AG04450 (cell line): Measurements from ENCODE around the gene REP15. TPM values are rescaled to one million over a fixed set of nuclear protein-coding genes. Genes with fewer than 3 reads are reported as not detected.
A peak's percentile ranks its signal among the peaks of the same experiment; 100 is the strongest.

Source experiments
- CTCF ChIA-PET: fragments of 300-600, 350-600 bp; formaldehyde crosslinking; extraction: SDS; loops from one replicate; lab custom pipeline; 2022; ENCODE audit warnings: antibody characterized with exemption, inconsistent platforms; lab: Charles Lee
- POLR2A ChIA-PET: fragments of 350-600 bp; formaldehyde crosslinking; extraction: SDS; loops from one replicate; lab custom pipeline; 2021; ENCODE audit warnings: antibody characterized with exemption, inconsistent platforms; lab: Yijun Ruan, JAX
- DNase-seq: peaks from one replicate; pipeline ENCODE4 v3.0.0-alpha.2; 2011; ENCODE audit warnings: low read depth, low spot score
- H3K27ac ChIP-seq: one replicate; pipeline ENCODE4 v1.5.1; 2012; ENCODE audit warnings: low read depth, low read length, control low read depth
- H3K27me3 ChIP-seq: one replicate; pipeline ENCODE4 v1.6.0; 2012; ENCODE audit warnings: low read length; ENCODE audit not compliant: control insufficient read depth, insufficient read depth
- H3K4me3 ChIP-seq: 2 replicates; pipeline ENCODE4 v1.5.1; 2011; ENCODE audit warnings: mild to moderate bottlenecking, low read depth, low read length, control low read depth
- H3K9me3 ChIP-seq: 2 replicates; pipeline ENCODE4 v1.5.1; 2012; ENCODE audit warnings: low read length; ENCODE audit not compliant: control insufficient read depth, insufficient read depth
- polyA plus RNA-seq: library from polyadenylated mRNA; depleted of rRNA; stranded (reverse); fragments of >200 nt; gene quantifications from 2 replicates; pipeline ENCODE4 v1.2.3, GENCODE V29; 2011
- TF ChIP-seq, protein P1 (sequence below): IDR thresholded peaks from 2 replicates; pipeline ENCODE4 v1.5.1; 2011; ENCODE audit warnings: low read depth, low read length, control low read depth, inconsistent platforms

REP15 gene
- polyA plus RNA-seq, 1 experiment = 0.78 TPM

DNA sequence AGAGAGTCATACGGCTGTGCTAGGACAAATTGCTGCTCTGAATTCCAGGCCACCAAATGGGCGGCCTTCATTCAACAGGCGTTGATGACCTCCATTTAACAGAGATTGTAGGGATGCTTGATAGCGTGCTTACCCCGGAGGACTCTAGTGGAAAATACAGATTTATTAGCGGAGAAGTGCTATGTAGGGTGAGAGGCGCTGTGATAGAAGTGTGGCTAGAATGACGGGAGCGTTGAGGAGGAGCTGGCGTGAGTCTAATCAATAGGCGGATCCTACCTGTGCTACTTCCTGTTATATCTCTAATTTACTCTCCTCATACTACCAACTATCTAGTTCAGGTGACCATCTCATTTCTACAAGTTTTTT is 15.1 kb downstream of the REP15 start:
- Histone ChIP-seq H3K9me3 (no peaks in the 10 kb centered on the region; the same call in 1 of the 2 replicates), H3K27ac (peak overlapping the region; percentile 84), H3K27me3 (no peaks in the 10 kb centered on the region), H3K4me3 (peak overlapping the region; percentile 99)
- ChIA-PET CTCF (no interaction called here), POLR2A (interaction anchor here (0.6 kb wide), 1 partner anchor 1349 kb away, joined by 3 read pairs; no protein-coding TSS in a partner anchor)
- TF ChIP-seq, protein P1, sequence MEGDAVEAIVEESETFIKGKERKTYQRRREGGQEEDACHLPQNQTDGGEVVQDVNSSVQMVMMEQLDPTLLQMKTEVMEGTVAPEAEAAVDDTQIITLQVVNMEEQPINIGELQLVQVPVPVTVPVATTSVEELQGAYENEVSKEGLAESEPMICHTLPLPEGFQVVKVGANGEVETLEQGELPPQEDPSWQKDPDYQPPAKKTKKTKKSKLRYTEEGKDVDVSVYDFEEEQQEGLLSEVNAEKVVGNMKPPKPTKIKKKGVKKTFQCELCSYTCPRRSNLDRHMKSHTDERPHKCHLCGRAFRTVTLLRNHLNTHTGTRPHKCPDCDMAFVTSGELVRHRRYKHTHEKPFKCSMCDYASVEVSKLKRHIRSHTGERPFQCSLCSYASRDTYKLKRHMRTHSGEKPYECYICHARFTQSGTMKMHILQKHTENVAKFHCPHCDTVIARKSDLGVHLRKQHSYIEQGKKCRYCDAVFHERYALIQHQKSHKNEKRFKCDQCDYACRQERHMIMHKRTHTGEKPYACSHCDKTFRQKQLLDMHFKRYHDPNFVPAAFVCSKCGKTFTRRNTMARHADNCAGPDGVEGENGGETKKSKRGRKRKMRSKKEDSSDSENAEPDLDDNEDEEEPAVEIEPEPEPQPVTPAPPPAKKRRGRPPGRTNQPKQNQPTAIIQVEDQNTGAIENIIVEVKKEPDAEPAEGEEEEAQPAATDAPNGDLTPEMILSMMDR = no peak
- no peak for DNase-seq

DNA sequence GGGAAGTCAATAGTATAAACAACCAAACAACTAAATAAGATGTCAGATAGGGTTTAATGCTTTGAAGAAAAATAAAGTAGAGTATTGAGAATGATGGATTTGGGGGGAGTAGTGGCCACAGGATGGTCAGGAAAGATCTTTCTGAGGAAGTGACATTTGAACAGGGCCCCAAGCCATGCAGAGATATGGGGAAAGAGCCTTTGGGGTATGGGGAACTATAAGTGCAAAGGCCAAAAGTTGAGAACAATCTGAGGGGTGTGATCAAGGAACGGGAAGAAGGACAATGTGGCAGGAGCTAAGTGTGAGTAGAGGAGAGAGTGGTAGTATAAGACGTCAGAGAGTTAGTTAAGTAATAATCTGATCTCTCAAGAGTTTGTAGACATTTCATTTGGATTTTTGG is 15.7 kb downstream of the REP15 start:
- DNase-seq = no peak
- Histone ChIP-seq H3K9me3 (no peaks in the 10 kb centered on the region; the same call in 1 of the 2 replicates), H3K4me3 (peak overlapping the region; percentile 99; the same call in 1 of the 2 replicates), H3K27ac (no peak overlapping the region), H3K27me3 (no peaks in the 10 kb centered on the region)
- TF ChIP-seq, protein P1 = no peak
- CTCF ChIA-PET = no interaction called here
- POLR2A ChIA-PET = no interaction called here

DNA sequence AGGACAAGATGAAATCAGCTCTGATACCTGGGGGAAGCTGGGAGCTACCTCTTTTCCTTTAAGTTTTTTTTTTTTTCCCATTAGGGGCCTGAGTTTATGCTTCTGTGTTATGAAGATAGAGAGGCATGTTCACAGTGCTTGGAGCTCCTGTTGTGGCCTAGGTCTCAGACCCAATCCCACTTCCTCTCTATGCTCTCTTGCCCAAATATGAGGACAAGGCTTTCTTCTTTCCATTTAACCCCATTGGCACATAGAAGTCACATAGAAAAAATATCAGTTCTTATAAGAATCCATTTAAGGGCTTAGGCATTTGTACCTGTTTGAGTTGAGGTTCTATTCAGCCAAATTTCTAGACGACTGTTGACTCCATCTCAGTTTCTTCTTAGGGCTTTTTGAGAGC is 27.0 kb downstream of the REP15 start:
- Histone ChIP-seq H3K9me3 (no peaks in the 10 kb centered on the region), H3K27ac (no peak overlapping the region), H3K27me3 (no peaks in the 10 kb centered on the region), H3K4me3 (no peak overlapping the region)
- POLR2A ChIA-PET = no interaction called here
- no peak for DNase-seq
- TF ChIP-seq, protein P1 = no peak
- CTCF ChIA-PET = interaction anchor here (1.3 kb wide), 1 partner anchor 10 kb away, joined by 8 read pairs; no protein-coding TSS in a partner anchor

DNA sequence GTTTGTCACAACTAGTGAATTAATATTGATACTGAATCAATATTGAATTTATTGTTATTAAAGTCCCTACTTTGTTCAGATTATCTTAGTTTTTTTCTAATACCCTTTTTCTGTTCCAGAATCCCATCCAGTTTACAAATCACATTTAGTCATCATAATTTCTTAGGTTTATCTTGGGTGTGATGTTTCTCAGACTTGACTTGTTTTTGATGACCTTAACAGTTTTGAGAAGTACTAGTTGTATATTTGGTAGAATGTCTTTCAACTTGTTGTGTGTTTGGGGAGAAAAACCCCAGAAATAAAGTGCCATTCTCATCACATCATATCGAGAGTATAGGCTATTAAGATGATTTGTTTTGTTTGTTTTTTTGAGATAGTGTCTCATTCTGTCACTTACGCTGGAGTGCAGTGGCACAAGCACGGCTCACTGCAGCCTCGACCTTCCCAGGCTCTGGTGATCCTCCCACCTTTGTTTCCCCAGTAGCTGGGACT is 33.9 kb downstream of the REP15 start:
- TF ChIP-seq, protein P1 = no peak
- ChIA-PET POLR2A (no interaction called here), CTCF (interaction anchor here (1.2 kb wide), 1 partner anchor 91 kb away, joined by 3 read pairs; no protein-coding TSS in a partner anchor)
- no peak for DNase-seq
- Histone ChIP-seq H3K27ac (no peak overlapping the region), H3K4me3 (no peak overlapping the region), H3K9me3 (no peaks in the 10 kb centered on the region), H3K27me3 (no peaks in the 10 kb centered on the region)

DNA sequence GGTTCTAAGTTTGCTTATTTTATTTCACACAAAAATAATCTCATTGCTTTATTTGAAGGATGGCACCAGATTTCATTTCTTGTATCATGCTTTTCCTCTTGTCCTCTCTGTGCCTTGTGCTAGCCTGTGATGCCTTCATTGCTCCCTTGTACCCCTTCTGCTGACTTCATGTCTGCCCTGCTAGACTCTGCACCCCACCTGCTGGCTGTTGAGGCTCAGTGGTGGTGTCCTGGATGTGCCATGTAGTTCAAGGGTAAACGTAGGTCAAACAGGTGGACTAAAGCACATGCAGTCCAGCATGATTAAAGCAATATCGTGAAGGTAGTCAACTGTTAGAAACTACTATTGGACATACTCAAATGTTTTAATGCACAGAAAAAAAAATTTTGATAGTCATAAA is 36.0 kb downstream of the REP15 start:
- no peaks in the 10 kb centered on the region for H3K27me3 ChIP-seq
- DNase-seq = no peak
- no peak overlapping the region for H3K27ac ChIP-seq
- TF ChIP-seq, protein P1 = peak; percentile 40
- H3K4me3 ChIP-seq = no peak overlapping the region
- POLR2A ChIA-PET = no interaction called here
- H3K9me3 ChIP-seq = no peaks in the 10 kb centered on the region
- CTCF ChIA-PET = interaction anchor here (0.5 to 7.2 kb wide), 36 partner anchors 9 to 1828 kb away, joined by 3 to 100 read pairs (median 4); partner anchors contain the start of gene CCDC91
